WTC11 (cell line): Measurements from ENCODE around the gene LY9. TPM values are rescaled to one million over a fixed set of nuclear protein-coding genes. Genes with fewer than 3 reads are reported as not detected.

ENCODE experiments used
- ATAC-seq: fragments of 200-7000 bp; cut with Tn5 transposase; 2 replicates; pipeline ENCODE4 v1.10.0; 2021; ENCODE audit warnings: mild to moderate bottlenecking, moderate library complexity
- CTCF ChIA-PET: fragments of 300-600 bp; sonication (Branson Sonifier 250); formaldehyde crosslinking; loops from one replicate; lab custom pipeline; 2021; ENCODE audit warnings: antibody characterized with exemption; lab: Charles Lee
- POLR2A ChIA-PET: fragments of 350-600 bp; sonication (Branson Sonifier 250); formaldehyde crosslinking; loops from one replicate; lab custom pipeline; 2021; ENCODE audit warnings: antibody characterized with exemption; lab: Charles Lee
- DNase-seq: peaks from one replicate; pipeline ENCODE4 v3.0.0; 2021; ENCODE audit warnings: low spot score
- H3K27ac Mint-ChIP-seq: 2 replicates; pipeline ENCODE4 v1.8.0; 2021; ENCODE audit warnings: mixed read lengths
- H3K27me3 Mint-ChIP-seq: 2 replicates; pipeline ENCODE4 v1.8.0; 2021; ENCODE audit warnings: low read depth, mild to moderate bottlenecking, moderate library complexity, mixed read lengths
- H3K36me3 Mint-ChIP-seq: 2 replicates; pipeline ENCODE4 v1.8.0; 2021; ENCODE audit warnings: mixed read lengths
- H3K4me1 Mint-ChIP-seq: 2 replicates; pipeline ENCODE4 v1.8.0; 2022; ENCODE audit warnings: mixed read lengths
- H3K4me3 Mint-ChIP-seq: 2 replicates; pipeline ENCODE4 v1.8.0; 2021; ENCODE audit warnings: mild to moderate bottlenecking, moderate library complexity, mixed read lengths
- H3K9me3 Mint-ChIP-seq: 2 replicates; pipeline ENCODE4 v1.8.0; 2021; ENCODE audit warnings: mixed read lengths
- CREB1 ChIP-seq: sonication (generic); formaldehyde crosslinking; IDR thresholded peaks from 2 replicates; pipeline ENCODE4 v1.8.0; 2023; ENCODE audit warnings: mild to moderate bottlenecking, missing genetic modification reagents
- GRHL2 ChIP-seq: fragments of 250-450 bp; sonication (Bioruptor Pico); IDR thresholded peaks from 2 replicates; pipeline ENCODE4 v1.8.0; 2022; ENCODE audit warnings: mild to moderate bottlenecking, moderate library complexity; ENCODE audit not compliant: insufficient replicate concordance, severe bottlenecking
- IRF2 ChIP-seq: sonication (generic); formaldehyde crosslinking; IDR thresholded peaks from 2 replicates; pipeline ENCODE4 v1.8.0; 2022; ENCODE audit warnings: low read depth, missing genetic modification reagents, borderline replicate concordance
- KAT7 ChIP-seq: sonication (generic); formaldehyde crosslinking; IDR thresholded peaks from 2 replicates; pipeline ENCODE4 v1.8.1; 2023; ENCODE audit warnings: missing genetic modification reagents, mild to moderate bottlenecking, borderline replicate concordance
- OVOL2 ChIP-seq: fragments of 250-450 bp; sonication (Bioruptor Pico); IDR thresholded peaks from 2 replicates; pipeline ENCODE4 v1.9.0; 2021; ENCODE audit warnings: mild to moderate bottlenecking, borderline replicate concordance
- RORB ChIP-seq: fragments of 250-450 bp; sonication (Bioruptor Pico); IDR thresholded peaks from 2 replicates; pipeline ENCODE4 v1.9.0; 2021; ENCODE audit warnings: mild to moderate bottlenecking
- SOX15 ChIP-seq: fragments of 250-450 bp; sonication (Bioruptor Pico); IDR thresholded peaks from 2 replicates; pipeline ENCODE4 v1.9.0; 2021; ENCODE audit warnings: mild to moderate bottlenecking
- ZNF121 ChIP-seq: sonication (generic); formaldehyde crosslinking; IDR thresholded peaks from 2 replicates; pipeline ENCODE4 v1.8.0; 2023; ENCODE audit warnings: missing genetic modification reagents
- ZNF219 ChIP-seq: sonication (generic); formaldehyde crosslinking; IDR thresholded peaks from 2 replicates; pipeline ENCODE4 v1.8.0; 2023; ENCODE audit warnings: missing genetic modification reagents, mild to moderate bottlenecking, borderline replicate concordance
- ZNF263 ChIP-seq: sonication (generic); formaldehyde crosslinking; IDR thresholded peaks from 2 replicates; pipeline ENCODE4 v1.8.1; 2022; ENCODE audit warnings: low read depth, mild to moderate bottlenecking, moderate library complexity, missing genetic modification reagents
- total RNA-seq: library from RNA; stranded (reverse); gene quantifications from 3 replicates; pipeline ENCODE4 v1.2.3, GENCODE V29; 2021
- TF ChIP-seq, protein P1 (sequence below): sonication (generic); formaldehyde crosslinking; IDR thresholded peaks from 2 replicates; pipeline ENCODE4 v1.8.1; 2022; ENCODE audit warnings: low read depth, missing genetic modification reagents, borderline replicate concordance
- TF ChIP-seq, protein P2 (sequence below): fragments of 200-600 bp; IDR thresholded peaks from 2 replicates; pipeline ENCODE4 v1.8.0; 2022; ENCODE audit warnings: antibody characterized with exemption
- TF ChIP-seq, protein P3 (sequence below): sonication (generic); formaldehyde crosslinking; IDR thresholded peaks from 2 replicates; pipeline ENCODE4 v1.8.1; 2023; ENCODE audit warnings: mild to moderate bottlenecking, missing genetic modification reagents, moderate library complexity
- TF ChIP-seq, protein P4 (sequence below): sonication (generic); formaldehyde crosslinking; conservative IDR thresholded peaks from 2 replicates; pipeline ENCODE4 v1.8.1; 2022; ENCODE audit warnings: mild to moderate bottlenecking, missing genetic modification reagents
- TF ChIP-seq, protein P5 (sequence below): sonication (generic); formaldehyde crosslinking; IDR thresholded peaks from 2 replicates; pipeline ENCODE4 v1.8.1; 2022; ENCODE audit warnings: mild to moderate bottlenecking, missing genetic modification reagents, moderate library complexity, borderline replicate concordance
- TF ChIP-seq, protein P6 (sequence below): sonication (generic); formaldehyde crosslinking; IDR thresholded peaks from 2 replicates; pipeline ENCODE4 v1.8.0; 2022; ENCODE audit warnings: mild to moderate bottlenecking, missing genetic modification reagents
- TF ChIP-seq, protein P7 (sequence below): sonication (generic); formaldehyde crosslinking; IDR thresholded peaks from 2 replicates; pipeline ENCODE4 v1.8.1; 2023; ENCODE audit warnings: mild to moderate bottlenecking, missing genetic modification reagents, moderate library complexity

Gene LY9
- total RNA-seq, 1 experiment from 2014 or later = not detected

DNA sequence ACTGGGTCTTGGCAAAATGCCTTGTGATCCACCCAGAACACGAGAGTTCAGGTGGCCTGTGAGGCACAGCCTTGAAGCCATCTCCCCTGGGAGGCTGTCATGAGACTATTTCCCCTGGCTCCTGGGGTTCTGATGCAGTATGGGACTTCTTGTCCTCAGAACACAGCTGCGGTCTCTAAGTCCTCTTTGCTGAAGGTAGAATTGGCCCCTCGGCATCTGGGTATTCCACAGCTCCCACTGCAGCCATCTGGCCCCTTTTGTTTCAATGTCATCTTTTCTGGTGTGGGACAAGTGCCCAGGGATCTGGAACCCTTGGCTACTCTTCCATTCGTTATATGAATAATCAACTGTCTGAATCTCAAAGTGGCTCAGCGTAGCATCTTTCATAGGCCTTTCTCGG lies 17.0 kb upstream of the LY9 start (continued):
- TF ChIP-seq, protein P1, sequence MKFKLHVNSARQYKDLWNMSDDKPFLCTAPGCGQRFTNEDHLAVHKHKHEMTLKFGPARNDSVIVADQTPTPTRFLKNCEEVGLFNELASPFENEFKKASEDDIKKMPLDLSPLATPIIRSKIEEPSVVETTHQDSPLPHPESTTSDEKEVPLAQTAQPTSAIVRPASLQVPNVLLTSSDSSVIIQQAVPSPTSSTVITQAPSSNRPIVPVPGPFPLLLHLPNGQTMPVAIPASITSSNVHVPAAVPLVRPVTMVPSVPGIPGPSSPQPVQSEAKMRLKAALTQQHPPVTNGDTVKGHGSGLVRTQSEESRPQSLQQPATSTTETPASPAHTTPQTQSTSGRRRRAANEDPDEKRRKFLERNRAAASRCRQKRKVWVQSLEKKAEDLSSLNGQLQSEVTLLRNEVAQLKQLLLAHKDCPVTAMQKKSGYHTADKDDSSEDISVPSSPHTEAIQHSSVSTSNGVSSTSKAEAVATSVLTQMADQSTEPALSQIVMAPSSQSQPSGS (CRISPR knock-in tag) = no peak
- no peak for TF ChIP-seq ZNF263 (CRISPR knock-in tag)
- TF ChIP-seq, protein P2, sequence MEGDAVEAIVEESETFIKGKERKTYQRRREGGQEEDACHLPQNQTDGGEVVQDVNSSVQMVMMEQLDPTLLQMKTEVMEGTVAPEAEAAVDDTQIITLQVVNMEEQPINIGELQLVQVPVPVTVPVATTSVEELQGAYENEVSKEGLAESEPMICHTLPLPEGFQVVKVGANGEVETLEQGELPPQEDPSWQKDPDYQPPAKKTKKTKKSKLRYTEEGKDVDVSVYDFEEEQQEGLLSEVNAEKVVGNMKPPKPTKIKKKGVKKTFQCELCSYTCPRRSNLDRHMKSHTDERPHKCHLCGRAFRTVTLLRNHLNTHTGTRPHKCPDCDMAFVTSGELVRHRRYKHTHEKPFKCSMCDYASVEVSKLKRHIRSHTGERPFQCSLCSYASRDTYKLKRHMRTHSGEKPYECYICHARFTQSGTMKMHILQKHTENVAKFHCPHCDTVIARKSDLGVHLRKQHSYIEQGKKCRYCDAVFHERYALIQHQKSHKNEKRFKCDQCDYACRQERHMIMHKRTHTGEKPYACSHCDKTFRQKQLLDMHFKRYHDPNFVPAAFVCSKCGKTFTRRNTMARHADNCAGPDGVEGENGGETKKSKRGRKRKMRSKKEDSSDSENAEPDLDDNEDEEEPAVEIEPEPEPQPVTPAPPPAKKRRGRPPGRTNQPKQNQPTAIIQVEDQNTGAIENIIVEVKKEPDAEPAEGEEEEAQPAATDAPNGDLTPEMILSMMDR = no peak
- TF ChIP-seq, protein P3, sequence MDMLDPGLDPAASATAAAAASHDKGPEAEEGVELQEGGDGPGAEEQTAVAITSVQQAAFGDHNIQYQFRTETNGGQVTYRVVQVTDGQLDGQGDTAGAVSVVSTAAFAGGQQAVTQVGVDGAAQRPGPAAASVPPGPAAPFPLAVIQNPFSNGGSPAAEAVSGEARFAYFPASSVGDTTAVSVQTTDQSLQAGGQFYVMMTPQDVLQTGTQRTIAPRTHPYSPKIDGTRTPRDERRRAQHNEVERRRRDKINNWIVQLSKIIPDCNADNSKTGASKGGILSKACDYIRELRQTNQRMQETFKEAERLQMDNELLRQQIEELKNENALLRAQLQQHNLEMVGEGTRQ (CRISPR knock-in tag) = no peak

DNA sequence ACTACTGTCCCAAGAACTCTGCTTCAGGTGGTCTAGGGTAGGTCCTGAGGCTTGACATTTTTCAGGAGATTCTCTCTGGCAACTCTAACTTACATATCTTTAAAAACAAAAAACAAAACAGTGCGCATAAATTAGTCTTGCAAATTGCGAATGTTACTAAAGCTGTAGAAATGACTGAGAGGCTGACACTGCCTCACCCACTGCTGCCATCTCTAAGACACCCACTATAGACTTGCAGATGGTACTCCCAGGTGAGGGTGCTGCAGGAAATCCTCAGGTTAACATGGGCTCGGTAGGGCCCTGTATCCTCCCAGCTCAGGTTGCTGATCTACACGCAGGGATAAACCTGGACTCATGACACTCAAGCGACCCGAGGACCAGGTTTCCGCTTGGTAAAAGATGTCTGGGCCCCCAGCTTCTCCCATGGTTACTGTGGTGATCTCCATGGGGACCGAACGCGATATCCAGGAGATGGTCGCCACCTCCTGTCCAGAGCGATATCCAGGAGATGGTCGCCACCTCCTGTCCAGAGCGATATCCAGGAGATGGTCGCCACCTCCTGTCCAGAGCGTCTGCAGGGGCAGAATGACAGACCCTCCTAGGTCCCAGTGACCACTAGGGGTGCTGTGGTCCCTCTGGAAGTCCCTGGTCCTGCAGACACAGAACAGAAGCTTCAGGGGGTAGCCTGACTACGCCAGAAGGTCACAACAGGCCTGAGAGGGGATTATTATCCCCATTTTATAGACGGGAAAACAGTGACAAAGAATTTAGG lies 16.2 kb upstream of the LY9 start:
- CTCF ChIA-PET = interaction anchor here (0.5 to 5.3 kb wide), 39 partner anchors 10 to 424 kb away, joined by 3 to 85 read pairs (median 4); partner anchors contain the start of genes CD244, ITLN1, ITLN2 and LY9
- DNase-seq = peak; percentile 84

More for the DNA sequence above, 16.2 kb upstream of the LY9 start:
- Mint-ChIP-seq H3K4me1 (peaks cover 13% of the 10 kb centered on the region), H3K36me3 (peaks cover 11% of the 10 kb centered on the region), H3K4me3 (no peak overlapping the region), H3K27ac (no peak overlapping the region), H3K9me3 (peaks cover 22% of the 10 kb centered on the region), H3K27me3 (peaks cover 4% of the 10 kb centered on the region)
- TF ChIP-seq, protein P4, sequence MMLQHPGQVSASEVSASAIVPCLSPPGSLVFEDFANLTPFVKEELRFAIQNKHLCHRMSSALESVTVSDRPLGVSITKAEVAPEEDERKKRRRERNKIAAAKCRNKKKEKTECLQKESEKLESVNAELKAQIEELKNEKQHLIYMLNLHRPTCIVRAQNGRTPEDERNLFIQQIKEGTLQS = no peak
- TF ChIP-seq IRF2 (no peak), RORB (no peak), CREB1 (CRISPR knock-in tag) (no peak), ZNF121 (CRISPR knock-in tag) (0 out of 2 replicates have a peak, but pooled peaks have one; percentile 8), SOX15 (no peak), KAT7 (CRISPR knock-in tag) (no peak), GRHL2 (CRISPR knock-in tag) (no peak), ZNF219 (no peak), OVOL2 (CRISPR knock-in tag) (no peak)
- TF ChIP-seq, protein P5, sequence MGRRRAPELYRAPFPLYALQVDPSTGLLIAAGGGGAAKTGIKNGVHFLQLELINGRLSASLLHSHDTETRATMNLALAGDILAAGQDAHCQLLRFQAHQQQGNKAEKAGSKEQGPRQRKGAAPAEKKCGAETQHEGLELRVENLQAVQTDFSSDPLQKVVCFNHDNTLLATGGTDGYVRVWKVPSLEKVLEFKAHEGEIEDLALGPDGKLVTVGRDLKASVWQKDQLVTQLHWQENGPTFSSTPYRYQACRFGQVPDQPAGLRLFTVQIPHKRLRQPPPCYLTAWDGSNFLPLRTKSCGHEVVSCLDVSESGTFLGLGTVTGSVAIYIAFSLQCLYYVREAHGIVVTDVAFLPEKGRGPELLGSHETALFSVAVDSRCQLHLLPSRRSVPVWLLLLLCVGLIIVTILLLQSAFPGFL (CRISPR knock-in tag) = no peak
- TF ChIP-seq, protein P2 = peak; percentile 70
- TF ChIP-seq, protein P6, sequence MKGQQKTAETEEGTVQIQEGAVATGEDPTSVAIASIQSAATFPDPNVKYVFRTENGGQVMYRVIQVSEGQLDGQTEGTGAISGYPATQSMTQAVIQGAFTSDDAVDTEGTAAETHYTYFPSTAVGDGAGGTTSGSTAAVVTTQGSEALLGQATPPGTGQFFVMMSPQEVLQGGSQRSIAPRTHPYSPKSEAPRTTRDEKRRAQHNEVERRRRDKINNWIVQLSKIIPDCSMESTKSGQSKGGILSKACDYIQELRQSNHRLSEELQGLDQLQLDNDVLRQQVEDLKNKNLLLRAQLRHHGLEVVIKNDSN (CRISPR knock-in tag) = no peak
- TF ChIP-seq, protein P7, sequence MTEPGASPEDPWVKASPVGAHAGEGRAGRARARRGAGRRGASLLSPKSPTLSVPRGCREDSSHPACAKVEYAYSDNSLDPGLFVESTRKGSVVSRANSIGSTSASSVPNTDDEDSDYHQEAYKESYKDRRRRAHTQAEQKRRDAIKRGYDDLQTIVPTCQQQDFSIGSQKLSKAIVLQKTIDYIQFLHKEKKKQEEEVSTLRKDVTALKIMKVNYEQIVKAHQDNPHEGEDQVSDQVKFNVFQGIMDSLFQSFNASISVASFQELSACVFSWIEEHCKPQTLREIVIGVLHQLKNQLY (CRISPR knock-in tag) = no peak
- peak; percentile 93 for ATAC-seq
- POLR2A ChIA-PET = no interaction called here
